Upper lobe of right lung (tissue), 1 donor: ENCODE results near the gene GSPT1. TPM values are rescaled to one million over a fixed set of nuclear protein-coding genes. Genes with fewer than 3 reads are reported as not detected.

Source experiments
- total RNA-seq: library from RNA; stranded (reverse); fragmentation: NEBNext Ultra II Directional; extraction: Animal tissue kit (Norgen Biotek cat#: 25700); gene quantifications from one replicate; pipeline ENCODE4 v1.2.1, GENCODE V29; 2021
- donor health status: DM: no; HTN: yes; CAD: no; lungs with severe emphysema.

The GSPT1 gene
- total RNA-seq, 1 donor from 2014 or later: 106 TPM

Other genes starting within 250 kb of the GSPT1 start
- 31.1 TPM for gene SNN, start 247.5 kb downstream of the GSPT1 start, total RNA-seq
- 99.2 TPM for gene TXNDC11, start 173.1 kb downstream of the GSPT1 start, total RNA-seq
- gene ZC3H7A, start 118.7 kb downstream of the GSPT1 start, total RNA-seq: 71.2 TPM
- 117 TPM for gene RSL1D1, start 64.4 kb downstream of the GSPT1 start, total RNA-seq
- 6.3 TPM for gene NPIPB2, start 26.1 kb upstream of the GSPT1 start, total RNA-seq
- gene TNFRSF17, start 49.3 kb upstream of the GSPT1 start, total RNA-seq: 0.41 TPM
- 50.7 TPM for gene SNX29, start 60.8 kb upstream of the GSPT1 start, total RNA-seq